HG03060 (cell line): ENCODE results near the gene MTMR3.

Experiments
- ATAC-seq: cut with Tn5 transposase; IDR thresholded peaks from one replicate; pipeline ENCODE4 v1.9.1; 2021; ENCODE audit warnings: low read depth, moderate number of reproducible peaks; ENCODE audit not compliant: unreplicated experiment

Gene MTMR3

DNA sequence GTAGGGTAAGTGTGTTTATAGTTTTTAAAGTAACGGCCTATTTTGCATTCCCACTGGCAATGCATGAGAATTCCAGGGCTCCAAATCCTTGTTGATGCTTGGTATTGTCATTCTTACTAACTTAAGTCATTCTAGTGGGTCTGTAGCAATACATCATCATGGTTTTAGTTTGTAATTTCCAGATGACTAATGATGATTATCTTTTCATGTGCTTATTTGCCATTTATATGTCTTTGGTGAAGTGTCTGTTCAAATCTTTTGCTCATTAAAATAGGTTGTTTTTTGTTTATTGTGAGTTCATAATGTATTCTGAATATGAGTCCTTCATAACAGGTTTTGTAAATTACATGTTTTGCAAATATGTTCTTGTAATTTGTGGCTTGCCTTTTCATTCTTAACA lies 31.2 kb downstream of the MTMR3 start:
- no peak for ATAC-seq

DNA sequence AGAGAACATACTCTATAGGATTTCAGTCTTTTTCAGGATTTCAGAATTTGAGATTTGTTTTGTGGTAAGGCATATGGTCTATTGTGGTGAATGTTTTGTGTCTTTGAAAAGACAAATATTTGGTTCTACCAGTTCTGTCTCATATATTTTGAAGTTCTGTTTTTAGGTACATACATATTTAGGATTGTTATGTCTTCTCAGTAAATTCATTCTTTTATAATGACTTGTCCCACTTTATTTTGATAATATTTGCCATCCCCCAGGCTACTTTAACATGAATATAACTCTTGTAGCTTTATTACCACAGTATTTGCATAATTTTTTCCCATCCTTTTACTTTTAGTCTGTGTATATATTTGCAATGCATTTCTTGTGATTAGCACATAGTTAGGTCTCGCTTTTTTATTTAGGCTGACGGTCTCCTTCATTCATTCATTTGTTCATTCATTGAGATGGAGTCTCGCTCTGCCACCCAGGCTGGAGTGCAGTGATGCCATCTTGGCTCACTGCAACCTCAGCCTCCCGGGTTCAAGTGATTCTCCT lies 32.1 kb downstream of the MTMR3 start:
- ATAC-seq = no peak

DNA sequence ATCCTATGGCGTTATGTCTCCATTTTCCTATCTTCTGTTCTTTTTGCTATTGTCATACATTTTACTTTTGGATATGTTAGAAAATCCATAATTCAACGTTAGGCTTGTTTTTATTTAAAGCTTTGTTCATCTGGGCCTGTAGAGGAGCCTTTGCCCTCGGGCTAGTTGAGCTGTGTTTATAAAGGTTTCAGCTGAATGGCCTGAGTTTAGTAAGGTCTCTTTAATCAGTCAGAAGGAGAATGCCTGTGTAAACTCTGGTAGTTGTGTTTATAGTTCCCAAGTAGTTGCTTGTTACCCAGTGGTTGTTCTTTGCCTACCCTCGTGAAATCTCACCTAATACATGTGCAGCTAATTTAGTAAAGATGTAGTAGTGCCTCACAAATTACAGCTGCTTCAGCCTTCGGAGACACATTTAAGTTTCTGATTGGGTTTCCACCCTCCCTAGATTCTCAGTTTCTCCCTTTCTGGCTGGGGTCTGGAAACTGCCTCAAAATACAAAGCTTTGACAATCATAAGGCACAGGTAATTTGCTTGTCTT lies 33.1 kb downstream of the MTMR3 start:
- ATAC-seq = no peak

DNA sequence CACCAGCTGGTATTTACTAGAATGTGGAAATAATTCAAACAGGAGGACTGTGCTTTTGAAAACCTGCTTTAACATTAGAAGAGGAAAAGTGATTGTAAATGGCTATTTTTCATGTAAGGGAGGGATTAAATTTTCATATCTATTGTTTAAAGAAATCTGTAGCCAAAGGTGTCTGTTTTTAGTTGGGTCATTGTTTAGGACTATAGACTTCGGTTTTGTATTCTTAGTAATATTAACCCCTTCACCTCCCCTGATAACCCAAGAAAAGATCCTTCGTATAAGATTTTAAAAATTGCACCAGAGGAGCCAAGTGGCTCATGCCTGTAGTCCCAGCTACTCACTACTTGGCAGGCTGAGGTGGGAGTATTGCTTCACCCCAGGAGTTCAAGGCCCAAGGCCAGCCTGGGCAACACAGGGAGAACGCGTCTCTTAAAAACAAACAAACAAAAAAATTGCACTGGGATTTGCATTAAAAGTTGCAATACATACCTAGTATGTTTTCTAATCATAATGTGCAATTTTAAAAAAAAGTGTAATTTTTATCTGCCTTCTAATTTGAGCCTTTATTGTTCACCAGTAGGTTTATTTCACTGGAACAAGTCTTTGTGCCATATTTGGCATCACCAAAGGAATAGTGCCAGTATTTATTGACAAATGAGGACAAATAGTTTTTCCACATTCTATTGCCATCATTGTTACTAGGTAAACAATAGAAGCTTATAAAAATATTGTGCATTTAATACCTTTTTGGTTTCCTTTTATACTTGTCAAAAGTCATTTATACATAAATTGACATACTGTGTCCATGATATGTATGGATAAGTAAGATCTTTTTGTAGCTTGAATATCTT lies 34.3 kb downstream of the MTMR3 start:
- ATAC-seq = no peak

DNA sequence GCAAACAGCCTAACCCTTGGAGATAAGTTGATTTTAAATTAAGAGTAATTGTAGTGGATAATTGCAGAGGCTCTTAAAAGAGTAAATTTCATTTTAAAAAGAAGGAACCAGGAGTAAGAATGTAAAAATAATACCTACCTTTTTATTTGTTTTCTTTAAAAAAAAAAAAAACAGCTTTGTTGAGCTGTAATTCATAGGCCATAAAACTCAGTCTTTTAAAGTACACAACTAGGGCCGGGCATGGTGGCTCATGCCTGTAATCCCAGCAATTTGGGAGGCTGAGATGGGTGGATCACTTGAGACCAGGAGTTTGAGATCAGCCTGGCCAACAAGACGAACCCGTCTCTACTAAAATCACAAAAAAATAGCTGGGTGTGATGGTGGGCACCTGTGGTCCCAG lies 42.4 kb downstream of the MTMR3 start:
- ATAC-seq = no peak

DNA sequence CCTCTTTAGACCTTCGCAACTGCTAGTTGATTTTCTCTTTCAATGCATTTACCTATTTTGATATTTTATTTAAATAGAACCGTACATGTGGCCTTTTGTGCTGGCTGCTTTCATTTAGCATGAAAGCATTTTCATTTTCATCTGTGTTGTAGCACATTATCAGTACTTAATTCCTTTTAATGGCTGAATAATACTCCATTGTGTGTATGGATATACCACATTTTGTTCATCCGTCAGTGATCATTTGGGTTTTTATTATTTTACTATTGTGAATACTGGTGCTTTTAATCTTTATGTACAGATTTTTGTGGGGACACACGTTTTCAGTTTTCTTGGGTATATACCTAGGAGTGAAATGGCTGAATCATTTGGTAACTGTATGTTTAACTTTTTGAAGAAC lies 43.1 kb downstream of the MTMR3 start:
- no peak for ATAC-seq

DNA sequence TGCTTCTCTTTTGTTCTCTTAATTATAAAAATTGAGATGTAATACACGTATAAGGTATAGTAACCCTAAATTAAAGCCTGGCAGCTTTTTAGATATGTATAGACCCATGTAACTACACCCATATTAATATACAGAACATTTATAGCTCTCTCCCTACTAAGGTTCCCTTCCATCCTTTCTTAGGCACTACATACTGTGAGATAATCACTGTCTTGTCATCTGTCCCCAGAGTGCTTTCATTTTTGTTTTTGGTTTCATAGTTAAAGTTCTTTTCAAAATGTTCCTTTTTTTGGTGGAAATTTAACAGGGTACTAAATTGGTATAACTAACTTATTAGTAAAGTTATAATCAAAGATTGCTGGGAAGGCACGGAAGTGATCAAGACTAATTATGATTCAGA lies 49.2 kb downstream of the MTMR3 start:
- ATAC-seq = no peak

DNA sequence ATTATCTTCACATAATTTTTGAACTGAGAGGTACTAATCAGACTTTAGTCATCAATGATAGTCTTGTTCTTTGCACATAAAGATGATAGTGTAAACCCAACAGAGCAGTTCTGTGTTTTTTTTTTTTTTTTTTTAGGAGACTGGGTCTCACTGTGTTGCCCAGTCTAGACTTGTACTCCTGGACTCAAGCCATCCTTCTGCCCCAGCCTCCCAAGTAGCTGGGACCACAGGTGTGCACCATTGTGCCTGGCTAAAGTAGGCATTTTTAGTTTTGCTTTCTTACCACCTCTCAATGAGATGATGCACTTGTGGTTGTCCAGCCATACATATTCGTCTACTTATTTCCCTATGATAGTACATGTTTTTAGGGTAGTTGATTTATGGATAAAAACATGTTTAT lies 50.6 kb downstream of the MTMR3 start:
- ATAC-seq = no peak

DNA sequence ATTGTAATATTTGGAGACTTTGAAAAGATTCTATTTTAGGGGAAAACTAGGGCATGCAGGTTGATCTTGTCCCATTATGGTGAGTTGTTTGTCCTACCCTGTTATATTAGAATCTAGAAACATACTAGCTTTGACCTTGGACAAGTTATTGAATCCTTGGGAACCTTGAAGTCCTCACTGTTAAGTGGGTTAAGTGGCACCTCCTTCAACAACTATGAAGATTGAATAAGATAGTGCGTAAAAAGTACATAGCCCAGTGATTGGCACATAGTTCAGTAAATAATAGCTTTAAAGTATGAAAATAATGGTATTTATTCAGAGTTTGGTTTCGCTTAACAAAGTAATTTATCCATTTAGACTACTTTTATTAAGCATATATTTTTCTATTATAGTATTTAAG lies 51.6 kb downstream of the MTMR3 start:
- ATAC-seq = no peak

DNA sequence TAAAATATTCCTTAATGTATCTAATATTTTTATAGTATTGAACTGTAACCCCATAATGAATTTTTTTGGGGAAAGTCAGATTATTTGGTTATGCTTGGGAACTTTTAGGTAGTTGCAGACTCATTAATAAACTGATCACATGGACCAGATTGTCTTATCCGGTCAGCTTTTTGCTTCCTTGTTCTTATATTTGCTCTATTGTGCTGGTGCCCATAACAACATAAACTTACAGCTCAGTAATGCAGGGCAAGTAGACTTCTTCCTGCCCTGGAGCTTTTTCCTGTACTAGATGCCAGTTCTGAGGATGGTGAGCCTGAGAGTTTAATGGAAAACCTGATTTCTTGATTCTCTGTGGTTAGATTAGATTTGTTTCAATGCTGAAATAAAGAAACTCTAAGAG lies 53.2 kb downstream of the MTMR3 start:
- no peak for ATAC-seq

DNA sequence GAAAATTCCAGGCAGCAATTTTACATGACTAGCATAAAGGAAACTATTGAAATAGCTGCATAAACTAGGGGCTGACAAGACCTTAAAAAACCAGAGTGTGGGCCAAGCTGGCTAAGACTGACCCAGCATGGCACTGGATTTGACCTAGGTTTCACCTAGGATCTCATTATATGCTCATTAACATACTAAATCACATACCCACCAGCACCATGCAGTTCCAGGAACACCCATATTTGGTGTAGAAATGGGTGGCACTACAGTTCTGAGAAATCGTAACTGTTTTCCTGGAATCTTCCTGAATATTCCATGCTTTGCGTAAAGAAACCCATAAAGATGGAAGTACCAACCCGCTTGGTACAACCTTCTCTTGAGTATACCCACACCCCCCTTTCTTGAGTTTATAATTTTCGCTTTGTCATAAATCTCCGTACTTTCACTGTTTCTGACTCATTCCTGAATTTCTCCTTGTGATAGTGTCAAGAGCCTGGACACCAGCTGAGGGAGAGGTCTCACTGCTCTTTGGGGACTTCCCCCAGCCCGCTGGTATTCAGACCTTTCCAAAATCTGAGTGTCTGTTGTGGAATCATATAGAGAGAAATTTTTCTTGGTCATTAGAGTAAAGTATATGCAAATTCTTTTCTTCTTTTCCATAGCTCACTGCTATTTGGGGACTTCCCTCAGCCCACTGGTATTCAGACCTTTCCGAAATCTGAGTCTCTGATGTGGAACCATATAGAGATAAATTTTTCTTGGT lies 55.1 kb downstream of the MTMR3 start:
- no peak for ATAC-seq

DNA sequence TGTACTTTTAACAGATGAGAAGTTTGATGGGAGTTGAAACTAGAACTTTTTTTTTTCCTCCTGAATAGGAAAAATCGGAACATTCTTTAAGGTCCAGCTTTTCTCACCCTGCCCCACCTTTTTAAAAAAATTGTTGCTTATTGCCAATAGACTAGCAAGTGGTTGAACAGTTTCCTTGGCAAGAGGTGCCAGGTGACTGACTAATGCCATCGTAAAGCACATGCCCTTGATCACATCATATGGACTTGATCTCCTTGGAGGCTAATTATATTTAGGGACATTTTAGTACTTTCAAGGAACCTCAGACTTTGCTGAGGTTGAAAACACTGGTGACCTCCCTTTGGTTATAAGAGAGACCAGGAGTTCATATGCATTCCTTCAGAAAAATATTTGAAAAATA lies 57.6 kb downstream of the MTMR3 start:
- ATAC-seq = no peak

DNA sequence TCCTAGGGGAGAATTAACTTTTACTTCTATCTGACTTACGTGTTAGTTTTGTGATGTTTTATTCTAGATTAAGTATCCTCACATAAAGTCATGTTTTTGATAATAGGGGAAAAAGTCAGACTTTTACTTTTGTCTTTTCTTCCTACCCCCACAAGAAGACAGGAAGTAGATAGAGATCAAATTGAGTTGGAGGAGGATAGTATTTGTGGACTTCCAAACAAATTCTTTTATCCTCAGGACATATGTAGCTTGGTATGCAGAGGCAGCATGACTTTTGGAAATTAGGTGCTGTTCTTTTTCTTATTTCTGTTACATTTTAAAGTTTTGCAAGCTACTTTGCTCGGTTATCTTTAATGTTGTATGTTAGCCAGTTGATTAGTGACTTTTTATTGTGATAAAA lies 61.4 kb downstream of the MTMR3 start:
- ATAC-seq = no peak

DNA sequence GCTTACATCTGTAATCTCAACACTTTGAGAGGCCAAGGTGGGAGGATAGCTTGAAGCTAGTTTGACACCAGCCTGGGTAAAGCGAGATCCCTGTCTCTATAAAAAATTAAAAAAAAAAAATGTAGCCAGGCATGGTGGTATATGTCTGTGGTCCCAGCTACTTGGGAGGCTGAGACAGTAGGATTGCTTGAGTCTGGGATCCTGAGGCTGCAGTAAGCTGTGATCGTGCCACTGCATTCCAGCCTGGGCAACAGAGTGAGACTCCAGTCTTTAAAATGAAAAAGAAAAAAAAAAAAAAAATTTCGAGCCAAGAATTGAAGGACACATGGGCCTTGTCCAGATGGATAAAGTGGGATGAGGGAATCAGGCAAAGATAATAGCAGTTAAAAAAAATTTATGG lies 62.5 kb downstream of the MTMR3 start:
- ATAC-seq = no peak

DNA sequence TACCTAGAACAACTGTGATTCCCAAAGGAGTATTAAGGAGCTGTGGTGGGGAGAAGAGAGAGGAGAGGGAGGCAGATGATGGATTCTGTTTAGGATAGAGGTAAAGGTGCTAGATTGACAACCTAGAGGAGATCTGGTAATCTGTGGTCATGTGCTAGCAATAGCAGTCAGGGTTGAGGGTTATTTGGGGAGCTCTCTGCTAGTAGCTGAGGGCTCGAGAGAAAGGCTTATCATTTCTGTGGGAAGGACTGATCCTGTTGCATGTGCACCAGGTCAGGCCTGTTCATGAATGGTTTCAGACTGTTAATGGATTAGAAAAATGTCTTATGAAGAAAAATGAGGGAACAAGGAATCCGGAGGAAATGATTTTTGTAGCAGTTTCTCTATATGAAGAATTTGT lies 63.2 kb downstream of the MTMR3 start:
- ATAC-seq = no peak

DNA sequence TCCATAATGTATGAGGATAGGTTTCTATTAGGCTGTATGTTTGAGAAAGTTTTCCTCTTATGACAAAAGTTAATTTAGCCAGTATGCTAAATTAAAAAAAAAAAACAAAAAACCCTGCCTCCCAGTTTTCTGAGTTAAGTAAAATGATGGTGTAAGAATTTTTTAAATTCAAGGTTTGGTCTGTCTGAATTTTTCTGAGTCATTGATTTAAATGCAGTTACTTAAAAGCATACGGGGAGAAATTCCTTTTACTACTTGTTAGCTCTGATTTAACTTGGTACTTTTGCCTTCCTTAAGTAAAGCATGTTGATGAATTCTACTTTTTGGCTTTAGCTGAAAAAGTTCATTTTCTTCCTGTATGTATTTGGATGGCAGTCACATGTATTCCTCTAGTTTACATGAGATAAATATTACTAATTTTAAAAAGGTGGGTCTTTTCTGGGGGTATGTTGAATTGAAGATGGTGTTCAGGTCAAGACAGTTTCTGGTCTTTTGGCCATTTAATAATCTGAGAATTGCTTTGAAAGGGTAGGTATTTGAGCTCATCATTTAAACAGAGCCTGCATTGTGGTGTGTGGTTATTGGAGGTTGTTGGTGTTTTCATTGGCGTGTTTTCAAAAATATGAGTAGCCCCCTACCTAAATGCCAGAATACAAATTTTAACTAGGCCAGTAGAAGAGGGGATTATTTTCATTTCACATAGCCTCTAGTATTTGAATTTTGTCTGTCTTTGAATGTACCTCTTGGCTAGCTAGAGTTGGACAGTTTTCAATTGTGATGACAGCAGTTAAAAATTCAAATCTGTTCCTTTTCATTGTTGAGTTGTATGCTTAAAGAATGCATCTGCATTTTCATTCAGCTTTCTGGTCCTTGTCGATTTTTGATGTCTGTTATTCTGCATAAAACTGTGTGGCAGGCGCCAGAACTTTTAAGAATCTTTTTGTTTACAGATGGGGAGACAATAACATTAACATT lies 64.7 kb downstream of the MTMR3 start:
- no peak for ATAC-seq

DNA sequence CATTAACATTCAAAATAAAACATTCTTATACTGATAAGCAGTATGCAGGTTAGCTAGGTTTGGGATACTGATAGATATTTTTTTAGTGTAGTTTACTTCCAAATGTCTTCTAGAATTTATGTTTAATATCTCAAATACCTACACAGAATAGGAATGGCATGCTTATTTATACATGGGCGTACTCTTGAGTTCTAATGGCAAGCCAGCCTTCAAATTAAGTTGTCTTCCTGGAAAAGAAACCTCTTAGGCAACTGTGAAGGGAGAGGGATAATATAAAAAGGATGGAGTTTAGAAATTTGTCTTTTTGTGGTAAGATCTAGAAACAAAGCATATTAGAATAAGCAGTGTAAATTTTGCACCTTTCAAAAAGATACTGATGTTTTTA lies 65.4 kb downstream of the MTMR3 start:
- no peak for ATAC-seq

DNA sequence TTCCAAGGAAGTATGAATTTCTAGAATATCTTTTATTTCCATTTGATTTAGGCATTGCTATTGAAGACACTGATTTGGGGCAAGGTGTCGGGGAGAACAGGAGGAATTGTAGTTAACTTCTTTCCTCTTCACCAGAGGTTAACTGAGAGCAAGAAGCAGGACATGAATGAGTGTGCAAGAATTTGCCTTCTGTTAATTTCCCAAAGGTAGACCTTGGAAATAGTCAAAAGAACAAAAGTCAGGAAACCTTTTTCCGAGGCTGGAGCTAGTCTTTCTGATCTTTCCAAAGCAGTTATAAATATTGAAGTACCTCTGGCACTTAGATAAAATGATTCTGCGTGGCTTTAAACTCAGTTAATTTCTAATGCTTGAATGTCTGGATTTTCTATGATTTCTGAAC lies 66.9 kb downstream of the MTMR3 start:
- no peak for ATAC-seq

DNA sequence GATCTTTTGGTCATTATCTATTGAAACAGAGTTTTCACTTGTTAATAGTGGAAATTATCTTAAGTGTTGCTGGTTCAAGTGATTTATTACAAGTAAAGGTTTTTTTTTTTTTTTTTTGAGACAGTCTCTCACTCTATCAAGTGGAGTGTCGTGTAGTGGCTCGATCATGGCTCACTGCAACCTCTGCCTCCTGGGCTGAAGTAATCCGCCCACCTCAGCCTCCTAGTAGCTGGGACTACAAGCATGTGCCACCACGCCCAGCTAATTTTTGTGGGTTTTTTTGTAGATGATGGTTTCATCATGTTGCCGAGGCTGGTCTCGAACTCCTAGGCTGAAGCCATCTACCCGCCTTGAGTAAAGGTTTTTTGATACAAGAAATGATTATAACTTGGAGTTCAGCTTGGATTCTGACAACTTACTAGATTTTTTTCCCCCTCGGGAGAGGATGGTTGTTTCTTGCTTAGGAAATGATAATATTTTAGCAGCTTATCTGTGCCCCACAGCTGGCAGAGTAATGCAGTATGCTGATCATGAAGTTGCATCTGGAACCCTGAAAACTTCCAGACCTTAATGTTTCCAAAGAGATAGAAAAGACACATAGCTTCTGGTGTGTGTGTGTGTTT lies 68.9 kb downstream of the MTMR3 start:
- no peak for ATAC-seq
